Posterior vena cava (tissue), 2 donors: ENCODE data around the gene NSRP1. TPM values are rescaled to one million over a fixed set of nuclear protein-coding genes. Genes with fewer than 3 reads are reported as not detected.
A peak's percentile ranks its signal among the peaks of the same experiment; 100 is the strongest.
"Not testable (repeated sequence)": the region's sequence is repeated elsewhere in the genome, so short reads cannot be mapped to it uniquely, and the experiment has no call there.

Source experiments
- DNase-seq: peaks from one replicate; pipeline ENCODE4 v3.0.0-alpha.2; 2020; ENCODE audit warnings: low spot score
- intact Hi-C, 2 donors: fragments of 100-400 bp; cut with DNase I; formaldehyde crosslinking; loops; one replicate each; pipeline versions ENCODE4 v1.14.1 to v1.14.2; 2022 to 2023
- long read RNA-seq, 2 donors: library from polyadenylated mRNA; unstranded; transcript quantifications; one replicate each; pipeline ENCODE4 v2.0.0, GENCODE V29; 2020 to 2021
- total RNA-seq, 2 donors: library from RNA; stranded (reverse); fragmentation: NEBNext Ultra II Directional; extraction: Animal tissue kit (Norgen Biotek cat#: 25700); gene quantifications; one replicate each; pipeline ENCODE4 v1.2.1, GENCODE V29; 2021
- donor health status: DM: yes; HTN: yes; CAD: no.
- donor health status: DM: yes; HTN: yes; CAD: no.

Gene NSRP1, protein sequence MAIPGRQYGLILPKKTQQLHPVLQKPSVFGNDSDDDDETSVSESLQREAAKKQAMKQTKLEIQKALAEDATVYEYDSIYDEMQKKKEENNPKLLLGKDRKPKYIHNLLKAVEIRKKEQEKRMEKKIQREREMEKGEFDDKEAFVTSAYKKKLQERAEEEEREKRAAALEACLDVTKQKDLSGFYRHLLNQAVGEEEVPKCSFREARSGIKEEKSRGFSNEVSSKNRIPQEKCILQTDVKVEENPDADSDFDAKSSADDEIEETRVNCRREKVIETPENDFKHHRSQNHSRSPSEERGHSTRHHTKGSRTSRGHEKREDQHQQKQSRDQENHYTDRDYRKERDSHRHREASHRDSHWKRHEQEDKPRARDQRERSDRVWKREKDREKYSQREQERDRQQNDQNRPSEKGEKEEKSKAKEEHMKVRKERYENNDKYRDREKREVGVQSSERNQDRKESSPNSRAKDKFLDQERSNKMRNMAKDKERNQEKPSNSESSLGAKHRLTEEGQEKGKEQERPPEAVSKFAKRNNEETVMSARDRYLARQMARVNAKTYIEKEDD
- total RNA-seq = 10 to 100 TPM; 42.5 to 62.9 TPM
- long read RNA-seq, donor 1, transcript NSRP1-201 (7 exons, 2,541 nt) = major isoform, 14 of 35 reads
- long read RNA-seq, donor 1, partial matches to known transcripts = 10 of 35 reads
- long read RNA-seq, donor 1, other reads (novel, unspliced or antisense) = 9 of 35 reads
- long read RNA-seq, donor 2, transcript NSRP1-201 (7 exons, 2,541 nt) = major isoform, 26 of 67 reads
- long read RNA-seq, donor 2, partial matches to known transcripts = 19 of 67 reads
- long read RNA-seq, donor 2, other reads (novel, unspliced or antisense) = 17 of 67 reads

- intact Hi-C loops = no loop called here
- peak; percentile 99 for DNase-seq
These were observed at the start of gene NSRP1 for GRCh38 chr17:30116661-30117551. NSRP1 (plus strand) TSS chr17:30116816; CDS start chr17:30116844, 28 bp downstream.

- intact Hi-C loops = no loop called here
- DNase-seq = no peak
These were observed 48.2 kb upstream of the NSRP1 start for GRCh38 chr17:30068465-30068864.

DNA sequence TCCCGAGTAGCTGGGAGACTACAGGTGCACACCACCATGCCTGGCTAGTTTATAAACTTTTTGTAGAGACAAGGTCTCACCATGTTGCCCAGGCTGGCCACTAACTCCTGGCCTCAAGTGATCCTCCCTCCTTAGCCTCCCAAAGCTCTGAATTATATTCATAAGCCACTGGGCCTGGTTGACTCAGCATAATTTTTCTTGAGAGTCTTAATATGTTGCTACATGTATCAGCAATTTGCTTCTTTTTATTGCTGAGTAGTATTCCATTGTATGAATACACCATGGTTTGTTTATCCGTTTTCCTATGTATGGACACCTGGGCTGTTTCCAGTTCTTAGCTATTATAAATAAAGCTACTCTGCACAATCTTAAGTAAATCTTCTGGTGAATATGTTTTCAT, 42.4 kb upstream of the NSRP1 start:
- DNase-seq = no peak
- intact Hi-C loops = loop anchor here in 1 of 2 donors (10.0 kb wide), 1 partner anchor 49 kb away; no protein-coding TSS in a partner anchor

DNA sequence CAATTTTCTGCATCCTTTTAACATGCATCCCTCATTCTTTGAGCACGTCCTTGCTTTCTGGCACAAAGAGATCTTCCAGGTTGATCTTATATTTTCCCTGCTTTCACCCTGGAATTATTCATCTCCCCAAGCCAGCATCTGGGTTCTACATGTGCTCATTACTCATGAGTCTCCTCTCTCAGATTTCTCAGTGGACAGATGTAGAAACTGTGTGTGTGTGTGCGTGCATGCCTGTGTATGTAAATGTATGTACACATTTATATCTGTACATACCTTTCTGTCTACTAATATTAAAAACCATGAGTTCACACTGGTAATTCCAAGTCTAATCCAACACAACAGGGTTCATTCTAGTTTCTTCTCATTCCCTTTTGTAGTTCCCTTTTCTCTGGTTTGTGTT, 41.9 kb upstream of the NSRP1 start:
- DNase-seq = no peak
- intact Hi-C loops = loop anchor here in 1 of 2 donors (10.0 kb wide), 1 partner anchor 50 kb away; no protein-coding TSS in a partner anchor

GRCh38 chr17:30082773-30083172, 33.8 kb upstream of the NSRP1 start:
- no peak for DNase-seq
- intact Hi-C loops = loop anchor here in 1 of 2 donors (10.0 kb wide), 1 partner anchor 278 kb away; no protein-coding TSS in a partner anchor

GRCh38 chr17:30084788-30085187, 31.8 kb upstream of the NSRP1 start:
- DNase-seq = no peak
- intact Hi-C loops = loop anchor here in 1 of 2 donors (10.0 kb wide), 1 partner anchor 280 kb away; no protein-coding TSS in a partner anchor

- intact Hi-C loops = loop anchor here in 1 of 2 donors (10.0 kb wide), 1 partner anchor 282 kb away; no protein-coding TSS in a partner anchor
- DNase-seq = no peak
These were observed 29.7 kb upstream of the NSRP1 start for GRCh38 chr17:30086896-30087295.

DNA sequence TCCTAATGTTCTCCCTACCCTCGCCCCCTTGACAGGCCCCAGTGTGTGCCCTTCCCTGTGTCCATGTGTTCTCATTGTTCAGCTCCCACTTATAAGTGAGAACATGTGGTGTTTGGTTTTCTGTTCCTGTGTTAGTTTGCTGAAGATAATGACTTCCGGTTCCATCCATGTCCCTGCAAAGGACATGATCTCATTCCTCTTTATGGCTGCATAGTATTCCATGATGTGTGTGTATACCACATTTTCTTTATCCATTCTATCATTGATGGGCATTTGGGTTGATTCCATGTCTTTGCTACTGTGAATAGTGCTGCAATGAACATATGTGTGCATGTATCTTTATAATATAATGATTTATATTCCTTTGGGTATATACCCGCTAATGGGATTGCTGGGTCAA, 29.2 kb upstream of the NSRP1 start:
- intact Hi-C loops = loop anchor here in 1 of 2 donors (10.0 kb wide), 1 partner anchor 283 kb away; no protein-coding TSS in a partner anchor
- not testable (repeated sequence) for DNase-seq

DNA sequence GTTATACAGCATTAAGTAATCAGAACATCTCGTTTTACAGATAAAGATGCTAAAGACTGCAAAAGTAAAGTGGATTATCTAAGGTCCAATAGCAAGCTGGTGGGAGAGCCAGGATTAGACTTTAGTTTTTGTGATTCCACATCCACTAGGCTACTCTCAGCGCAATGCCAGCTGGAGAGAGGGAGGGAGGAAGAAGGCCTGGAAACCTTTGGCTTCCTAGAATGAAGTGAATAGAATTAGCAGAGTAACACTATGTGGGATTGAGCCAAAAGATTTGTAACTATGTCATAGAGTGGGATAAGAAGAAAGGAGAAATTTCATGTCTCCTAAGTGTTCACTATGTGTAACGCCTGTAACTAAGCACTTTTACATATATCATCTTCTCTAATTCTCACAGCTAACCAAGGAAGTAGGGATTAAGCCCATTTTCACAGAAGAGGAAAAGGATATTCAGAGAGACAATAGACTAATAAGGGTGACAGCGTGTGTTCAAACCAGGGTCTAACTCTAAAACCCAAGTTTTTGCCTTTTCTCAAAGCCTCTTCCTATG, 25.4 kb upstream of the NSRP1 start:
- intact Hi-C loops = loop anchor here in 1 of 2 donors (5.0 kb wide), 1 partner anchor 64 kb away; no protein-coding TSS in a partner anchor
- DNase-seq = no peak

DNA sequence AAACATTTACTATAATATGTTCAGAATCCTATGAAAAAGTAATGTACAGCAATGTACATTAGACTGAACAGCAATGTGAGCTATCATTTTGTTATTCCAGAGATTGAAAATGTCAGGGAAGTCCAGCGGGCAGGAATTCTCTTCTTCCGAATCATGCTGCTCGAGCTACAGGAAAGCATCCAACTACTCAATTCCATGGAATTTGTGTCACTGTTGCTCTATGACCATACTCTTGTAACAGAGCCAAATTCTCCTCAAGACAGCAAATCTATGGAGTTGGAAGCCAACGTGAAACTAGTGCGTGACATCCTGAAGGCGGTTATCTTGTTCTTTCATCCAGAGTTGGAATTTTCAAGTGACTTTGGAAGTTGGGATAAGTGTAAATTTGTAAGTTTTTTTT, 24.8 kb upstream of the NSRP1 start:
- DNase-seq = no peak
- intact Hi-C loops = loop anchor here in 1 of 2 donors (5.0 kb wide), 1 partner anchor 64 kb away; no protein-coding TSS in a partner anchor

- intact Hi-C loops = loop anchor here in 1 of 2 donors (5.0 kb wide), 1 partner anchor 66 kb away; no protein-coding TSS in a partner anchor
These were observed 23.7 kb upstream of the NSRP1 start for GRCh38 chr17:30092886-30093285.

DNA sequence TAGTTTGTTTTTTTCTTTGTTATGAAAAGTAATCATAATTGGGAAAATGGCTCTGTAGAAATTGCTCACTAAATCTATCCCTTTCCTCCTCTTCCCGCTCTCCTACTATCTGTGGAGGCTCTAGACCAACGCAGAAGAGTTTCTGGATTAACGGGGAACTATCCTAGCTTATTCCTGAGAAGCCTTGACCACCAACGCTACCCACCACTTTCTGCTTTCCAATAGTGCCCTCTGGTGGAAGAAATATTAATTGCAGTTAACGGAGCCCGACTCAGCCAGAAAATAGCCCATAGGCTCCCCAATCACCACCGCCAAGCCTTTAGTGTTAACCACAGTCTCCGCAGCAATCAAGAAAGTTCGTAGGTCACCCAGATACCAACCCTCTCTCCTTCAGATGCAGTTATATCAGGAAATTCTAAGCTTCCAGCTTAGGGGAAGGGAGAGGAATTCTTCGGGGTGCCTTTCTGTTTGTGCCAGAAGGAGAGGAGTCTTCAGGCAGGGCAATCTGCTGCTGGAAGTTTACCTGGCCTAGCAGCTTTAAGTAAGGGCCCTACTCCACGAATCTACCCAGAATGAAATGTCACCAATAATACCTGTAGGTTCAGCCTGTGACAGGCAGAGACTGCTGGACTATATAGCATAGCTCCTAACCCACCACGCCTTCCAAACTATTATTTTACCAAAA, 23.0 kb upstream of the NSRP1 start:
- intact Hi-C loops = loop anchor here in 1 of 2 donors (5.0 kb wide), 1 partner anchor 66 kb away; no protein-coding TSS in a partner anchor
- no peak for DNase-seq

More at GRCh38 chr17:30092886-30093285, 23.7 kb upstream of the NSRP1 start:
- no peak for DNase-seq

- no peak for DNase-seq
- intact Hi-C loops = no loop called here
These were observed 20.9 kb upstream of the NSRP1 start for GRCh38 chr17:30095507-30096244.

DNA sequence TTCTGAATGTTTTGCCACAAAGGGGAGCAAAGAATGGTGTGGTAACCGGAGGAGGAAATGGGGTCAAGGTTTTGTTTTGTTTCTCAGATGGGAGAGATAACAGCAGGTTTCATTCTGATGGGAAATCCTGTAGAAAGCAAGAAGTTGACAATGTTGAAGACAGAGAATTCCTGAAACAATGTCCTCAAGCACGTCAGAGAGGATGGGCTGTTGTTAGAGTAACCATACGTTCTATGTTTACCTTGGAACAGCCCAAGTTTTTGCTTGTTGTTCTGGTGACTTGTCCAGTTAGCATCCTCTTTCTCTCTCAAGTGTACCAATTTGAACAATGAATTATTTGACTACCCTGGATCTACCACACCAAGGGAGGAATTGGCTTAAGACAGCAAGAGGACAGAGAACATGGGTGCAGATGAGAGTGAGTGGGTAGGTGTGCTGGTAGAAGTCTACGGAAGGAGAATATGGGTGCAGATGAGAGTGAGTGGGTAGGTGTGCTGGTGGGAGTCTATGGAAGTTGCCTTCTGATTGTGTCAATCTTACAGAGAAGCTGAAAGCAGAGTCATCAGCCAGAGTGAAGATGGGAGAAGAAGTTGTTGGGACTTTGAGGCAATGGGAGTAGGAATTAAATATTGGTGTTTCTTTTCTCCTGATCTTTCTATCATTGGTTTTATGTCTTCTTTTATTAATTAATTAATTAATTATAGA, 14.8 kb upstream of the NSRP1 start:
- DNase-seq = no peak
- intact Hi-C loops = no loop called here

GRCh38 chr17:30103921-30104320, 12.7 kb upstream of the NSRP1 start:
- intact Hi-C loops = no loop called here
- no peak for DNase-seq

GRCh38 chr17:30104575-30105339, 11.9 kb upstream of the NSRP1 start:
- intact Hi-C loops = no loop called here
- peak; percentile 89 for DNase-seq
